GM21619 (cell line): ENCODE measurements around the gene SRSF5.
A peak's percentile ranks its signal among the peaks of the same experiment; 100 is the strongest.
"Not testable (repeated sequence)": the region's sequence is repeated elsewhere in the genome, so short reads cannot be mapped to it uniquely, and the experiment has no call there.

Experiments used
- ATAC-seq: cut with Tn5 transposase; IDR thresholded peaks from one replicate; pipeline ENCODE4 v1.9.1; 2021; ENCODE audit not compliant: unreplicated experiment

The SRSF5 gene

GRCh38 chr14:69766984-69767368 is at the start of gene SRSF5:
SRSF5 (plus strand) TSS chr14:69767142; CDS start chr14:69768157, 1,015 bp downstream.
- ATAC-seq: peak; percentile 82

- ATAC-seq: not testable (repeated sequence)
These were observed 48.3 kb upstream of the SRSF5 start for GRCh38 chr14:69718614-69719013.

GRCh38 chr14:69719501-69719951 is 47.4 kb upstream of the SRSF5 start:
- no peak for ATAC-seq

- no peak for ATAC-seq
These were observed 46.0 kb upstream of the SRSF5 start for GRCh38 chr14:69720912-69721311.

GRCh38 chr14:69726761-69727511 is 40.0 kb upstream of the SRSF5 start:
- no peak for ATAC-seq

- ATAC-seq: no peak
These were observed 39.1 kb upstream of the SRSF5 start for GRCh38 chr14:69727860-69728259.

- not testable (repeated sequence) for ATAC-seq
These were observed 34.9 kb upstream of the SRSF5 start for GRCh38 chr14:69731919-69732598.

- not testable (repeated sequence) for ATAC-seq
These were observed 30.5 kb upstream of the SRSF5 start for GRCh38 chr14:69736405-69736804.

GRCh38 chr14:69741055-69741454 is 25.9 kb upstream of the SRSF5 start:
- ATAC-seq: no peak

- peak; percentile 53 for ATAC-seq
These were observed 17.0 kb upstream of the SRSF5 start for GRCh38 chr14:69749956-69750355.

GRCh38 chr14:69750495-69750894 is 16.4 kb upstream of the SRSF5 start:
- no peak for ATAC-seq

- no peak for ATAC-seq
These were observed 14.2 kb upstream of the SRSF5 start for GRCh38 chr14:69752773-69753172.

- no peak for ATAC-seq
These were observed 13.1 kb upstream of the SRSF5 start for GRCh38 chr14:69753860-69754259.

GRCh38 chr14:69754487-69754886 is 12.5 kb upstream of the SRSF5 start:
- no peak for ATAC-seq

GRCh38 chr14:69755296-69755695 is 11.6 kb upstream of the SRSF5 start:
- no peak for ATAC-seq

GRCh38 chr14:69755784-69756183 is 11.2 kb upstream of the SRSF5 start:
- ATAC-seq: no peak

- ATAC-seq: no peak
These were observed 10.6 kb upstream of the SRSF5 start for GRCh38 chr14:69756298-69756697.

GRCh38 chr14:69760810-69761209 is 6.1 kb upstream of the SRSF5 start:
- no peak for ATAC-seq

GRCh38 chr14:69763761-69764510 is 3.0 kb upstream of the SRSF5 start:
- ATAC-seq: no peak

- peak; percentile 49 for ATAC-seq
These were observed 542 bp downstream of the SRSF5 start for GRCh38 chr14:69767369-69767999.

GRCh38 chr14:69768873-69769272 is 1.9 kb downstream of the SRSF5 start:
- no peak for ATAC-seq
